Nephron progenitor cell (in vitro differentiated cells): ENCODE measurements around the gene OPRM1.

Experiments
- DNase-seq: peaks from one replicate; pipeline ENCODE4 v3.0.0; 2021
- H3K27ac Mint-ChIP-seq: 2 replicates; pipeline ENCODE4 v1.8.0; 2021; ENCODE audit warnings: mild to moderate bottlenecking, moderate library complexity, mixed read lengths
- H3K27me3 Mint-ChIP-seq: 2 replicates; pipeline ENCODE4 v1.8.0; 2021; ENCODE audit warnings: mild to moderate bottlenecking, low read depth, mixed read lengths; ENCODE audit not compliant: poor library complexity
- H3K36me3 Mint-ChIP-seq: 2 replicates; pipeline ENCODE4 v1.8.0; 2021; ENCODE audit warnings: low read depth, mixed read lengths
- H3K4me1 Mint-ChIP-seq: 2 replicates; pipeline ENCODE4 v1.8.0; 2021; ENCODE audit warnings: mixed read lengths
- H3K4me3 Mint-ChIP-seq: 2 replicates; pipeline ENCODE4 v1.8.0; 2021; ENCODE audit warnings: mild to moderate bottlenecking, moderate library complexity, mixed read lengths
- H3K9me3 Mint-ChIP-seq: 2 replicates; pipeline ENCODE4 v1.8.0; 2021; ENCODE audit warnings: mild to moderate bottlenecking, moderate library complexity, mixed read lengths
- CTCF ChIP-seq: fragments of 200-600 bp; sonication (generic); IDR thresholded peaks from 2 replicates; pipeline ENCODE4 v1.5.0; 2021; ENCODE audit warnings: antibody characterized with exemption

The OPRM1 gene

GRCh38 chr6:154226461-154226860 is 187.4 kb downstream of the OPRM1 start:
- no peak overlapping the region for H3K4me3 Mint-ChIP-seq
- no peaks in the 10 kb centered on the region for H3K36me3 Mint-ChIP-seq
- H3K9me3 Mint-ChIP-seq, result no peaks in the 10 kb centered on the region
- H3K27ac Mint-ChIP-seq, result no peak overlapping the region
- peaks cover 17% of the 10 kb centered on the region for H3K4me1 Mint-ChIP-seq
- peaks cover 2% of the 10 kb centered on the region for H3K27me3 Mint-ChIP-seq
- TF ChIP-seq CTCF, result no peak
- no peak for DNase-seq

DNA sequence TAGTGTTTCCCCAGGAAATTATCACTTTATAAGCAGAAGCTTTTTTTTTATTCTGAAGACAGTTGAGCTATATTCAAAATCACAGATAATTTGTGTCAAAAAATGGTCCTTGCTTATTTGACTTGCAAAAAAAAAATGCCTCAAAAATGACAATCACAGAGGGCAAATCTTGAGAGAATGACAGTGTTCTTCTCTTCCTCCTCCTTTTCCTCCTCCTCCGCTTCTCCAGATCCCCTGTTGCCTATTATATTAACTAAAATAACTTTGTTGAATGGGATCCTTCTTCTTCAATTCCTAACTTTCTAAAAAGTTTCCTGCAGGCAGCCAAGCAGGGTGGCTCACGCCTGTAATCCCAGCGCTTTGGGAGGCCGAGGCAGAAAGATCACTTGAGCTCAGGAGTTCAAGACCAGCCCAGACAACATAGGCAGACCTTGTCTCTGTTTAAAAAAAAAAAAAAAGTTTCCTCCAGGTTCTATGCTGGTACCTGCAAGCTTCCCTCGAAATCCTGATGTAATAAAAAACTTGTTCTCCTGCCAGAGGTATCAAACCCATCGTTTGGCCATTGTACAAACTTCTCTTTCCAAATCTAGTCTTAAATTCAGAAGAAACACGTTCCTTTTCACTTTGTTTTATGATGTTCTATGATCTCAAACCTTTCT is 189.0 kb downstream of the OPRM1 start:
- H3K27me3 Mint-ChIP-seq, result peaks cover 2% of the 10 kb centered on the region
- peak overlapping the region; percentile 41 for H3K27ac Mint-ChIP-seq
- no peaks in the 10 kb centered on the region for H3K9me3 Mint-ChIP-seq
- H3K4me3 Mint-ChIP-seq, result no peak overlapping the region
- no peak for TF ChIP-seq CTCF
- no peaks in the 10 kb centered on the region for H3K36me3 Mint-ChIP-seq
- peaks cover 11% of the 10 kb centered on the region for H3K4me1 Mint-ChIP-seq
- DNase-seq, result no peak

DNA sequence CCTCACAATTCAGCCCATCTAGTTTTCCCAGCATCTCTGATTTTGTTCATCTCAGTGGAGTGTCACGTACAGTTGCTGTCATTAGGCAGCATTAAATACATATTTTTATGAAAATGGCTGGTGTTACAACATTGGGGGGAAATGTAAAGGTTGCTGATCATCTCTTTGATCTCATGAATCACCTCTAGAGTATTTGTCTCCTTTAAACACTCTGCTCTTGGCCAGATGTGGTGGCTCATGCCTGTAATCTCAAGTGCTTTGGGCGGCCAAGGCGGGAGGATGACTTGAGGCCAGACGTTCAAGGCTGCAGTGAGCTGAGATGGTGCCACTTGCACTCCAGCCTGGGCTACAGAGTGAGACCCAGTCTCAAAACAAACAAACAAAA is 189.5 kb downstream of the OPRM1 start:
- no peak overlapping the region for H3K27ac Mint-ChIP-seq
- H3K4me3 Mint-ChIP-seq, result no peak overlapping the region
- TF ChIP-seq CTCF, result no peak
- H3K36me3 Mint-ChIP-seq, result no peaks in the 10 kb centered on the region
- peaks cover 2% of the 10 kb centered on the region for H3K27me3 Mint-ChIP-seq
- peaks cover 15% of the 10 kb centered on the region for H3K4me1 Mint-ChIP-seq
- H3K9me3 Mint-ChIP-seq, result no peaks in the 10 kb centered on the region
- no peak for DNase-seq

DNA sequence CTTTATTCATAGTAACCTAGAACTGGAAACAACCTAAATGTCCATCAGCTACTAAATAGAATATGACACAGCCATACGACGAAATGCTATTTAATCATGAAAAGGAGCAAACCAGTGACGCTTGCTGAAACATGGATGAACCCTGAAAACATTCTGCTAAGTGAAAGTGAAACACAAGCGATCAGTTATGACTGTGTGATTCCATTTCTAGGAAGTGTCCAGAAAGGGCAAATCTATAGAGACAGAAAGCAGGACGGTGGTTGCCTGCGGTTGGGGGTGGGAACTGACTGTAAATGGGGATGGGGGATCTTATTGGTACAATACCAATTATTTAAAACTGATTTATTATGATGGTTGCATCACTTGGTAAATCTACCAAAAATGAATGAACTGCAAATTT is 190.7 kb downstream of the OPRM1 start:
- Mint-ChIP-seq H3K4me3 (no peak overlapping the region), H3K36me3 (no peaks in the 10 kb centered on the region), H3K4me1 (peaks cover 28% of the 10 kb centered on the region), H3K9me3 (no peaks in the 10 kb centered on the region), H3K27me3 (peaks cover 2% of the 10 kb centered on the region), H3K27ac (no peak overlapping the region)
- DNase-seq, result no peak
- no peak for TF ChIP-seq CTCF

GRCh38 chr6:154230393-154230792 is 191.4 kb downstream of the OPRM1 start:
- DNase-seq, result no peak

More at GRCh38 chr6:154230393-154230792, 191.4 kb downstream of the OPRM1 start:
- TF ChIP-seq CTCF, result no peak
- H3K4me3 Mint-ChIP-seq, result no peak overlapping the region
- peaks cover 30% of the 10 kb centered on the region for H3K4me1 Mint-ChIP-seq
- no peak overlapping the region for H3K27ac Mint-ChIP-seq
- H3K9me3 Mint-ChIP-seq, result no peaks in the 10 kb centered on the region
- H3K36me3 Mint-ChIP-seq, result no peaks in the 10 kb centered on the region
- peaks cover 2% of the 10 kb centered on the region for H3K27me3 Mint-ChIP-seq
